Endothelial cell of umbilical vein (primary cell): ENCODE results near the gene CTIF. TPM values are rescaled to one million over a fixed set of nuclear protein-coding genes. Genes with fewer than 3 reads are reported as not detected.

Experiments
- BruUV-seq: library from RNA; stranded (reverse); fragments of 400-500 nt; replicated peaks from 2 replicates; lab custom pipeline; 2021; lab: Mats Ljungman, UMichigan
- CTCF ChIA-PET: fragments of 300-600, 350-600 bp; sonication (Branson Sonifier 250); formaldehyde crosslinking; loops from one replicate; lab custom pipeline; 2021; ENCODE audit warnings: antibody characterized with exemption, inconsistent platforms; lab: Charles Lee
- POLR2A ChIA-PET: fragments of 300-600, 350-600 bp; sonication (Branson Sonifier 250); formaldehyde crosslinking; loops from one replicate; lab custom pipeline; 2021; ENCODE audit warnings: antibody characterized with exemption, inconsistent platforms; lab: Charles Lee
- DNase-seq: peaks from one replicate; pipeline ENCODE4 v3.0.0-alpha.2; 2011; ENCODE audit warnings: low read depth, low spot score
- FAIRE-seq: peaks from 2 replicates; lab custom pipeline; 2011; peaks lifted over from hg19 to GRCh38; lab: Jason Lieb, UNC
- H2AFZ ChIP-seq: 2 replicates; pipeline ENCODE4 v1.6.0; 2012; ENCODE audit warnings: low read depth, low read length, control low read depth, inconsistent platforms
- H3K27ac ChIP-seq: 2 replicates; pipeline ENCODE4 v1.5.1; 2011; ENCODE audit warnings: low read depth, mild to moderate bottlenecking, control low read depth, low read length, moderate library complexity; ENCODE audit not compliant: insufficient read depth
- H3K27me3 ChIP-seq, 2 experiments: 2 replicates each; pipeline versions ENCODE4 v1.6.0 to v1.6.1; 2011; ENCODE audit warnings: low read length in 2 of 2, mixed read lengths in 1 of 2; ENCODE audit not compliant: control insufficient read depth in 2 of 2, insufficient read depth in 2 of 2
- H3K36me3 ChIP-seq, 2 experiments: 2 replicates in 1 of 2; 3 replicates in 1 of 2; pipeline ENCODE4 v1.5.1; 2011; ENCODE audit warnings: low read length in 2 of 2, mild to moderate bottlenecking in 1 of 2, moderate library complexity in 1 of 2; ENCODE audit not compliant: control insufficient read depth in 2 of 2, insufficient read depth in 2 of 2; ENCODE audit errors: extremely low read depth in 1 of 2
- H3K4me1 ChIP-seq: 3 replicates; pipeline ENCODE4 v1.5.1; 2011; ENCODE audit warnings: mild to moderate bottlenecking, low read length; ENCODE audit not compliant: control insufficient read depth, insufficient read depth; ENCODE audit errors: extremely low read depth
- H3K4me2 ChIP-seq: 2 replicates; pipeline ENCODE4 v1.6.1; 2011; ENCODE audit warnings: low read length, control low read depth, mixed read lengths; ENCODE audit not compliant: insufficient read depth
- H3K4me3 ChIP-seq, 3 experiments: fragments of 200-600 bp in 1 of 3; sonication (generic), shearing (Covaris generic) in 1 of 3; replicated peaks in 1 of 3; 2 replicates each; pipeline ENCODE4 v1.5.1; 2011 to 2016; ENCODE audit warnings: control low read depth in 3 of 3, low read length in 3 of 3, mild to moderate bottlenecking in 2 of 3, inconsistent platforms in 1 of 3, low read depth in 1 of 3, moderate library complexity in 1 of 3; ENCODE audit not compliant: insufficient read depth in 1 of 3
- H3K79me2 ChIP-seq: 2 replicates; pipeline ENCODE4 v1.6.0; 2012; ENCODE audit warnings: low read length, inconsistent platforms; ENCODE audit not compliant: control insufficient read depth, insufficient read depth
- H3K9ac ChIP-seq: replicated peaks from 2 replicates; pipeline ENCODE3; 2011; ENCODE audit warnings: low read length, control low read depth; ENCODE audit not compliant: insufficient read depth; ENCODE audit errors: extremely low read depth
- H3K9me1 ChIP-seq: replicated peaks from 3 replicates; pipeline ENCODE4 v1.6.0; 2011; ENCODE audit warnings: mild to moderate bottlenecking, low read length; ENCODE audit not compliant: control insufficient read depth, insufficient read depth; ENCODE audit errors: extremely low read depth
- H3K9me3 ChIP-seq: replicated peaks from 2 replicates; pipeline ENCODE4 v1.5.1; 2012; ENCODE audit warnings: low read length, inconsistent platforms; ENCODE audit not compliant: control insufficient read depth, insufficient read depth
- H4K20me1 ChIP-seq: replicated peaks from 2 replicates; pipeline ENCODE3; 2011; ENCODE audit warnings: mild to moderate bottlenecking, low read length; ENCODE audit not compliant: control insufficient read depth, insufficient read depth; ENCODE audit errors: extremely low read depth
- EZH2 ChIP-seq: IDR thresholded peaks from 2 replicates; pipeline ENCODE4 v1.6.1; 2012; ENCODE audit warnings: borderline replicate concordance, low read depth, mild to moderate bottlenecking, moderate library complexity, low read length, inconsistent platforms; ENCODE audit not compliant: severe bottlenecking
- FOS ChIP-seq: IDR thresholded peaks from 2 replicates; pipeline ENCODE4 v1.6.1; 2011; ENCODE audit warnings: mild to moderate bottlenecking, low read length, moderate library complexity, borderline replicate concordance; ENCODE audit not compliant: insufficient read depth
- GATA2 ChIP-seq: IDR thresholded peaks from 2 replicates; pipeline ENCODE4 v1.7.0; 2011; ENCODE audit warnings: low read depth, mild to moderate bottlenecking, moderate library complexity, mixed read lengths, low read length; ENCODE audit not compliant: insufficient read length, insufficient read depth
- MYC ChIP-seq: IDR thresholded peaks from one replicate; pipeline ENCODE4 v1.6.1; 2011; ENCODE audit warnings: mild to moderate bottlenecking, low read depth, low read length
- POLR2AphosphoS5 ChIP-seq: IDR thresholded peaks from 2 replicates; pipeline ENCODE4 v1.6.1; 2012; ENCODE audit warnings: low read depth, mild to moderate bottlenecking, control low read depth, low read length, moderate library complexity; ENCODE audit not compliant: insufficient read depth
- dilution Hi-C: fragments of 300-500 bp; cut with MboI; formaldehyde crosslinking; loops from one replicate; pipeline ENCODE4 v1.15.0; 2019; ENCODE audit warnings: low sequenced_read_pairs; ENCODE audit not compliant: extremely low pct_ligation_motif_present
- intact Hi-C: fragments of 100-400 bp; cut with micrococcal nuclease; formaldehyde crosslinking; loops from one replicate; pipeline ENCODE4 v1.10.0; 2022
- polyA plus RNA-seq, 4 experiments: library from polyadenylated mRNA; depleted of rRNA in 3 of 4; stranded (reverse) in 3 of 4; unstranded in 1 of 4; fragments of >200 nt; gene quantifications; 2 replicates each; pipeline versions ENCODE4 v1.2.1 to v1.2.3, GENCODE V29; 2011 to 2012; ENCODE audit warnings: missing spikeins in 1 of 4
- total RNA-seq: library from RNA; stranded (reverse); gene quantifications from 2 replicates; pipeline ENCODE4 v1.2.3, GENCODE V29; 2021
- TF ChIP-seq, protein P1 (sequence below): IDR thresholded peaks from 2 replicates; pipeline ENCODE4 v1.6.1; 2011; ENCODE audit not compliant: insufficient read depth, insufficient read length

Gene CTIF
- total and polyA plus RNA-seq, 2 donors (not counting 3 experiments of a cell fraction or from before 2014, with no cell fraction given): 20.9 to 57.7 TPM

GRCh38 chr18:48607056-48607984, 68.5 kb downstream of the CTIF start:
- DNase-seq (no peak), FAIRE-seq (no peak)
- TF ChIP-seq FOS (no peak), GATA2 (no peak), MYC (no peak), EZH2 (no peak), POLR2AphosphoS5 (no peak)
- TF ChIP-seq, protein P1, sequence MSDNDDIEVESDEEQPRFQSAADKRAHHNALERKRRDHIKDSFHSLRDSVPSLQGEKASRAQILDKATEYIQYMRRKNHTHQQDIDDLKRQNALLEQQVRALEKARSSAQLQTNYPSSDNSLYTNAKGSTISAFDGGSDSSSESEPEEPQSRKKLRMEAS: no peak
- Histone ChIP-seq H3K4me3 (no peak overlapping the region), H3K9ac (no peak overlapping the region), H3K27me3 (no peaks in the 10 kb centered on the region), H3K36me3 (no peaks in the 10 kb centered on the region), H3K79me2 (peaks cover 7% of the 10 kb centered on the region), H3K4me1 (no peaks in the 10 kb centered on the region), H3K4me2 (no peak overlapping the region), H2AFZ (no peak overlapping the region), H3K9me1 (no peaks in the 10 kb centered on the region), H3K9me3 (no peaks in the 10 kb centered on the region), H3K27ac (no peak overlapping the region), H4K20me1 (no peaks in the 10 kb centered on the region)
- intact Hi-C loops (loop anchor here (5.0 kb wide), 1 partner anchor 55 kb away; no protein-coding TSS in a partner anchor), dilution Hi-C loops (no loop called here)
- ChIA-PET CTCF (interaction anchor here (0.6 to 4.3 kb wide), 4 partner anchors 16 to 131 kb away, joined by 3 to 45 read pairs (median 3); no protein-coding TSS in a partner anchor), POLR2A (no interaction called here)
- no TSS peak for BruUV-seq
